WTC11 (cell line): ENCODE data around the gene FHOD1. TPM values are rescaled to one million over a fixed set of nuclear protein-coding genes. Genes with fewer than 3 reads are reported as not detected.

ENCODE experiments used
- ATAC-seq: fragments of 200-7000 bp; cut with Tn5 transposase; 2 replicates; pipeline ENCODE4 v1.10.0; 2021; ENCODE audit warnings: mild to moderate bottlenecking, moderate library complexity
- CTCF ChIA-PET: fragments of 300-600 bp; sonication (Branson Sonifier 250); formaldehyde crosslinking; loops from one replicate; lab custom pipeline; 2021; ENCODE audit warnings: antibody characterized with exemption; lab: Charles Lee
- POLR2A ChIA-PET: fragments of 350-600 bp; sonication (Branson Sonifier 250); formaldehyde crosslinking; loops from one replicate; lab custom pipeline; 2021; ENCODE audit warnings: antibody characterized with exemption; lab: Charles Lee
- DNase-seq: peaks from one replicate; pipeline ENCODE4 v3.0.0; 2021; ENCODE audit warnings: low spot score
- H3K27ac Mint-ChIP-seq: 2 replicates; pipeline ENCODE4 v1.8.0; 2021; ENCODE audit warnings: mixed read lengths
- H3K27me3 Mint-ChIP-seq: 2 replicates; pipeline ENCODE4 v1.8.0; 2021; ENCODE audit warnings: low read depth, mild to moderate bottlenecking, moderate library complexity, mixed read lengths
- H3K36me3 Mint-ChIP-seq: 2 replicates; pipeline ENCODE4 v1.8.0; 2021; ENCODE audit warnings: mixed read lengths
- H3K4me1 Mint-ChIP-seq: 2 replicates; pipeline ENCODE4 v1.8.0; 2022; ENCODE audit warnings: mixed read lengths
- H3K4me3 Mint-ChIP-seq: 2 replicates; pipeline ENCODE4 v1.8.0; 2021; ENCODE audit warnings: mild to moderate bottlenecking, moderate library complexity, mixed read lengths
- H3K9me3 Mint-ChIP-seq: 2 replicates; pipeline ENCODE4 v1.8.0; 2021; ENCODE audit warnings: mixed read lengths
- E2F5 ChIP-seq: sonication (generic); formaldehyde crosslinking; IDR thresholded peaks from 2 replicates; pipeline ENCODE4 v1.8.1; 2022; ENCODE audit warnings: mild to moderate bottlenecking, moderate library complexity, missing genetic modification reagents
- ELF4 ChIP-seq: sonication (generic); formaldehyde crosslinking; IDR thresholded peaks from 2 replicates; pipeline ENCODE4 v1.8.1; 2022; ENCODE audit warnings: low read depth, mild to moderate bottlenecking, moderate library complexity, missing genetic modification reagents
- FOXP1 ChIP-seq: sonication (generic); formaldehyde crosslinking; IDR thresholded peaks from 2 replicates; pipeline ENCODE4 v1.8.0; 2022; ENCODE audit warnings: missing genetic modification reagents, mild to moderate bottlenecking, moderate library complexity, borderline replicate concordance
- HMGA2 ChIP-seq: fragments of 250-450 bp; sonication (Bioruptor Pico); IDR thresholded peaks from 2 replicates; pipeline ENCODE4 v1.4.0; 2021; ENCODE audit warnings: mild to moderate bottlenecking, moderate library complexity
- MAX ChIP-seq: sonication (generic); formaldehyde crosslinking; IDR thresholded peaks from 2 replicates; pipeline ENCODE4 v1.8.0; 2022; ENCODE audit warnings: mild to moderate bottlenecking, missing genetic modification reagents
- MXD4 ChIP-seq: fragments of 250-450 bp; sonication (Bioruptor Pico); IDR thresholded peaks from 2 replicates; pipeline ENCODE4 v1.8.0; 2021; ENCODE audit warnings: mild to moderate bottlenecking, moderate library complexity, borderline replicate concordance
- NFE2L1 ChIP-seq: sonication (generic); formaldehyde crosslinking; IDR thresholded peaks from 2 replicates; pipeline ENCODE4 v1.8.1; 2023; ENCODE audit warnings: missing genetic modification reagents
- NFYB ChIP-seq: sonication (generic); formaldehyde crosslinking; conservative IDR thresholded peaks from 2 replicates; pipeline ENCODE4 v1.8.0; 2022; ENCODE audit warnings: low read depth, missing genetic modification reagents
- PRRX2 ChIP-seq: fragments of 250-450 bp; sonication (Bioruptor Pico); IDR thresholded peaks from 2 replicates; pipeline ENCODE4 v1.8.0; 2021; ENCODE audit warnings: mild to moderate bottlenecking
- RORB ChIP-seq: fragments of 250-450 bp; sonication (Bioruptor Pico); IDR thresholded peaks from 2 replicates; pipeline ENCODE4 v1.9.0; 2021; ENCODE audit warnings: mild to moderate bottlenecking
- SMAD3 ChIP-seq: sonication (generic); formaldehyde crosslinking; IDR thresholded peaks from 2 replicates; pipeline ENCODE4 v1.8.0; 2022; ENCODE audit warnings: missing genetic modification reagents, mild to moderate bottlenecking, borderline replicate concordance
- SMAD4 ChIP-seq: sonication (generic); formaldehyde crosslinking; IDR thresholded peaks from 2 replicates; pipeline ENCODE4 v1.8.0; 2022; ENCODE audit warnings: mild to moderate bottlenecking, missing genetic modification reagents
- SOX15 ChIP-seq: fragments of 250-450 bp; sonication (Bioruptor Pico); IDR thresholded peaks from 2 replicates; pipeline ENCODE4 v1.9.0; 2021; ENCODE audit warnings: mild to moderate bottlenecking
- SP1 ChIP-seq: sonication (generic); formaldehyde crosslinking; conservative IDR thresholded peaks from 2 replicates; pipeline ENCODE4 v1.8.1; 2022; ENCODE audit warnings: missing genetic modification reagents
- ZBTB21 ChIP-seq: sonication (generic); formaldehyde crosslinking; IDR thresholded peaks from 2 replicates; pipeline ENCODE4 v1.8.1; 2023; ENCODE audit warnings: mild to moderate bottlenecking, missing genetic modification reagents, borderline replicate concordance
- ZMAT4 ChIP-seq: fragments of 250-450 bp; sonication (Bioruptor Pico); IDR thresholded peaks from 2 replicates; pipeline ENCODE4 v1.9.0; 2021; ENCODE audit warnings: mild to moderate bottlenecking
- ZNF138 ChIP-seq: sonication (generic); formaldehyde crosslinking; conservative IDR thresholded peaks from 2 replicates; pipeline ENCODE4 v1.8.1; 2022; ENCODE audit warnings: mild to moderate bottlenecking, moderate library complexity, missing genetic modification reagents
- ZNF317 ChIP-seq: sonication (generic); formaldehyde crosslinking; IDR thresholded peaks from 2 replicates; pipeline ENCODE4 v1.8.1; 2023; ENCODE audit warnings: low read depth, mild to moderate bottlenecking, moderate library complexity, missing genetic modification reagents, borderline replicate concordance
- ZSCAN18 ChIP-seq: fragments of 250-450 bp; sonication (Bioruptor Pico); IDR thresholded peaks from 2 replicates; pipeline ENCODE4 v2.1.2; 2022; ENCODE audit warnings: mild to moderate bottlenecking, moderate library complexity
- total RNA-seq: library from RNA; stranded (reverse); gene quantifications from 3 replicates; pipeline ENCODE4 v1.2.3, GENCODE V29; 2021
- TF ChIP-seq, protein P1 (sequence below): sonication (generic); formaldehyde crosslinking; IDR thresholded peaks from 2 replicates; pipeline ENCODE4 v1.8.1; 2022; ENCODE audit warnings: mild to moderate bottlenecking, missing genetic modification reagents, moderate library complexity, borderline replicate concordance
- TF ChIP-seq, protein P2 (sequence below): sonication (generic); formaldehyde crosslinking; IDR thresholded peaks from 2 replicates; pipeline ENCODE4 v1.8.1; 2023; ENCODE audit warnings: mild to moderate bottlenecking, missing genetic modification reagents, moderate library complexity
- TF ChIP-seq, protein P3 (sequence below): sonication (generic); formaldehyde crosslinking; IDR thresholded peaks from 2 replicates; pipeline ENCODE4 v1.8.1; 2023; ENCODE audit warnings: mild to moderate bottlenecking, moderate library complexity, missing genetic modification reagents

Gene FHOD1
- total RNA-seq, 1 experiment from 2014 or later: 81.3 TPM

GRCh38 chr16:67238278-67238575 lies 9.1 kb downstream of the FHOD1 start:
- CTCF ChIA-PET: interaction anchor here (1.4 to 1.6 kb wide), 2 partner anchors 8 to 86 kb away, joined by 4 to 10 read pairs; no protein-coding TSS in a partner anchor
- H3K4me3 Mint-ChIP-seq: no peak overlapping the region
- POLR2A ChIA-PET: interaction anchor here (1.9 to 3.4 kb wide), 2 partner anchors 9 to 11 kb away, joined by 4 to 26 read pairs; partner anchors contain the start of genes FHOD1 and TMEM208
- peaks cover 22% of the 10 kb centered on the region for H3K4me1 Mint-ChIP-seq
- DNase-seq (no peak), ATAC-seq (no peak)
- H3K9me3 Mint-ChIP-seq: no peaks in the 10 kb centered on the region
- no peaks in the 10 kb centered on the region for H3K27me3 Mint-ChIP-seq
- H3K27ac Mint-ChIP-seq: no peak overlapping the region
- TF ChIP-seq SMAD3 (CRISPR knock-in tag) (no peak), MAX (CRISPR knock-in tag) (no peak), ZBTB21 (CRISPR knock-in tag) (no peak), PRRX2 (CRISPR knock-in tag) (no peak), ZNF317 (CRISPR knock-in tag) (no peak), NFYB (CRISPR knock-in tag) (no peak), ZSCAN18 (CRISPR knock-in tag) (no peak), ZMAT4 (CRISPR knock-in tag) (no peak), ELF4 (no peak)
- TF ChIP-seq, protein P1, sequence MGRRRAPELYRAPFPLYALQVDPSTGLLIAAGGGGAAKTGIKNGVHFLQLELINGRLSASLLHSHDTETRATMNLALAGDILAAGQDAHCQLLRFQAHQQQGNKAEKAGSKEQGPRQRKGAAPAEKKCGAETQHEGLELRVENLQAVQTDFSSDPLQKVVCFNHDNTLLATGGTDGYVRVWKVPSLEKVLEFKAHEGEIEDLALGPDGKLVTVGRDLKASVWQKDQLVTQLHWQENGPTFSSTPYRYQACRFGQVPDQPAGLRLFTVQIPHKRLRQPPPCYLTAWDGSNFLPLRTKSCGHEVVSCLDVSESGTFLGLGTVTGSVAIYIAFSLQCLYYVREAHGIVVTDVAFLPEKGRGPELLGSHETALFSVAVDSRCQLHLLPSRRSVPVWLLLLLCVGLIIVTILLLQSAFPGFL (CRISPR knock-in tag): no peak
- TF ChIP-seq, protein P2, sequence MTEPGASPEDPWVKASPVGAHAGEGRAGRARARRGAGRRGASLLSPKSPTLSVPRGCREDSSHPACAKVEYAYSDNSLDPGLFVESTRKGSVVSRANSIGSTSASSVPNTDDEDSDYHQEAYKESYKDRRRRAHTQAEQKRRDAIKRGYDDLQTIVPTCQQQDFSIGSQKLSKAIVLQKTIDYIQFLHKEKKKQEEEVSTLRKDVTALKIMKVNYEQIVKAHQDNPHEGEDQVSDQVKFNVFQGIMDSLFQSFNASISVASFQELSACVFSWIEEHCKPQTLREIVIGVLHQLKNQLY (CRISPR knock-in tag): no peak
- peaks cover 28% of the 10 kb centered on the region for H3K36me3 Mint-ChIP-seq

DNA sequence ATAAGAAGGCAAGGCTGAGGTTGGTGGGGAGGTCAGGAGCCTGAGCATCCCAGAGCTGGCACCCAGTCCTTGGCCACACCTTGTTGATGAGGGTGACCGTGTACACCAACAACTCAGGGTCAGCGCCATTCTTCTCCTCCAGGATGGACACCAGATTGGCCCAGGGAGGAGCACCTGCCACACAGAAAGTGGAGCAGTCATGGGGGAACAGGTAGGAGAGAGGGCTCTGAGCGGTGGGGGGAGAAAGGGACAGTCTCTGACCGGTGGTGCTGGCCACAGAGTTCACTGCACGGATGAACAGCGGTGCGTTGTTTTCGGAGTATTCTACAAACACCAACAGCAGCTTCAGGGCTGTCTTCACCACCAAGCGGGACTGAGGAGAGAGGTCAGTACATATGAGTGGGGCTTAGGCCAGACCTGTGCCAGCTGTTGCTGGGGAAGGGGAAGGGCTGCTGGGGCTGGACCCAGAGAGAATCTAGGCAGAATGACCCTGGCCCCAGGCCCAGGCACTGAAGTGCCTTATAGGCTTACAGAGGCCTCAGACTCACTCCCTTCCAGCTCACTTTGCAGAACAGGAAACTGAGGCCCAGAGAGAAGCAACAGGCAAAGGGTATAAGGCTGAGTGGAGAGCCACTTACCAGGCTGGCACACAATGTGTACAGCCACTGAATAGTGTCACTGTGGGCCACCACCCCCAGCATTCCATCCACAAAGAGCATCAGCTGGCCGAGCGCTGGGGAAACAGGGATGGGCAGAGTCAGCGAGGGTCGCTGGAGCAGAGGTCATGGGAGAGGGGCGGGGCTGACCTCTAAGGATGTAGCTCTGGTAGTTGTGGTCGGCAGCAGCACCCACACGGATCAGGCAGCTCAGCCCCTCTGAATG lies 9.6 kb downstream of the FHOD1 start:
- ChIA-PET CTCF (interaction anchor here (1.0 to 2.4 kb wide), 10 partner anchors 9 to 277 kb away, joined by 4 to 41 read pairs (median 10); partner anchors contain the start of genes CES3, ELMO3, FHOD1 and TMEM208), POLR2A (interaction anchor here (1.4 to 3.4 kb wide), 3 partner anchors 9 to 10 kb away, joined by 4 to 26 read pairs (median 25); partner anchors contain the start of genes FHOD1 and TMEM208)
- H3K27me3 Mint-ChIP-seq: no peaks in the 10 kb centered on the region
- no peak for DNase-seq
- peaks cover 21% of the 10 kb centered on the region for H3K4me1 Mint-ChIP-seq
- TF ChIP-seq RORB (CRISPR knock-in tag) (no peak), ZNF138 (CRISPR knock-in tag) (no peak), HMGA2 (CRISPR knock-in tag) (no peak), ZMAT4 (CRISPR knock-in tag) (no peak), E2F5 (CRISPR knock-in tag) (no peak), NFE2L1 (CRISPR knock-in tag) (no peak), ELF4 (no peak), SOX15 (CRISPR knock-in tag) (no peak), SMAD4 (CRISPR knock-in tag) (no peak), SP1 (CRISPR knock-in tag) (no peak), MAX (CRISPR knock-in tag) (no peak), MXD4 (CRISPR knock-in tag) (no peak), FOXP1 (CRISPR knock-in tag) (no peak)
- TF ChIP-seq, protein P3, sequence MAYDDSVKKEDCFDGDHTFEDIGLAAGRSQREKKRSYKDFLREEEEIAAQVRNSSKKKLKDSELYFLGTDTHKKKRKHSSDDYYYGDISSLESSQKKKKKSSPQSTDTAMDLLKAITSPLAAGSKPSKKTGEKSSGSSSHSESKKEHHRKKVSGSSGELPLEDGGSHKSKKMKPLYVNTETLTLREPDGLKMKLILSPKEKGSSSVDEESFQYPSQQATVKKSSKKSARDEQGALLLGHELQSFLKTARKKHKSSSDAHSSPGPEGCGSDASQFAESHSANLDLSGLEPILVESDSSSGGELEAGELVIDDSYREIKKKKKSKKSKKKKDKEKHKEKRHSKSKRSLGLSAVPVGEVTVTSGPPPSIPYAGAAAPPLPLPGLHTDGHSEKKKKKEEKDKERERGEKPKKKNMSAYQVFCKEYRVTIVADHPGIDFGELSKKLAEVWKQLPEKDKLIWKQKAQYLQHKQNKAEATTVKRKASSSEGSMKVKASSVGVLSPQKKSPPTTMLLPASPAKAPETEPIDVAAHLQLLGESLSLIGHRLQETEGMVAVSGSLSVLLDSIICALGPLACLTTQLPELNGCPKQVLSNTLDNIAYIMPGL (CRISPR knock-in tag): no peak
- peaks cover 29% of the 10 kb centered on the region for H3K36me3 Mint-ChIP-seq
- no peak for ATAC-seq
- H3K27ac Mint-ChIP-seq: peak overlapping the region; percentile 78; the same call in 1 of the 2 replicates
- H3K4me3 Mint-ChIP-seq: no peak overlapping the region; the same call in 1 of the 2 replicates
- H3K9me3 Mint-ChIP-seq: no peaks in the 10 kb centered on the region
